H9 (cell line): ENCODE data around the gene CAMLG. TPM values are rescaled to one million over a fixed set of nuclear protein-coding genes. Genes with fewer than 3 reads are reported as not detected.

Experiments used
- DNase-seq: peaks from one replicate; pipeline ENCODE4 v3.0.0-alpha.2; 2017
- H2AFZ ChIP-seq: one replicate; pipeline ENCODE4 v1.6.1; 2013; ENCODE audit warnings: mild to moderate bottlenecking, low read length, control low read depth, moderate library complexity
- H2AK5ac ChIP-seq: 2 replicates; pipeline ENCODE4 v1.6.1; 2013; ENCODE audit warnings: low read length, control low read depth, mixed read lengths; ENCODE audit not compliant: insufficient read length
- H2BK120ac ChIP-seq: one replicate; pipeline ENCODE4 v1.6.1; 2013; ENCODE audit warnings: low read depth, mild to moderate bottlenecking, low read length, control low read depth, inconsistent platforms; ENCODE audit not compliant: poor library complexity, severe bottlenecking
- H2BK12ac ChIP-seq: 2 replicates; pipeline ENCODE4 v1.6.1; 2013; ENCODE audit warnings: low read length, control low read depth, mixed read lengths, low read depth; ENCODE audit not compliant: insufficient read length
- H2BK15ac ChIP-seq: 2 replicates; pipeline ENCODE4 v1.6.1; 2013; ENCODE audit warnings: low read depth, low read length, control low read depth
- H2BK20ac ChIP-seq: one replicate; pipeline ENCODE4 v1.6.1; 2013; ENCODE audit warnings: low read depth, mild to moderate bottlenecking, low read length, control low read depth, inconsistent platforms; ENCODE audit not compliant: poor library complexity, severe bottlenecking
- H2BK5ac ChIP-seq: 2 replicates; pipeline ENCODE4 v1.6.1; 2013; ENCODE audit warnings: low read length, control low read depth, mixed read lengths; ENCODE audit not compliant: insufficient read length
- H3K14ac ChIP-seq: 2 replicates; pipeline ENCODE4 v1.6.1; 2013; ENCODE audit warnings: low read length, control low read depth; ENCODE audit not compliant: insufficient read depth
- H3K18ac ChIP-seq: 2 replicates; pipeline ENCODE4 v1.6.1; 2013; ENCODE audit warnings: low read depth, mild to moderate bottlenecking, mixed read lengths, low read length, control low read depth; ENCODE audit not compliant: insufficient read length
- H3K23ac ChIP-seq: 2 replicates; pipeline ENCODE4 v1.6.1; 2013; ENCODE audit warnings: low read length, control low read depth, mixed read lengths, low read depth; ENCODE audit not compliant: insufficient read length
- H3K23me2 ChIP-seq: 2 replicates; pipeline ENCODE4 v1.6.1; 2013; ENCODE audit warnings: low read depth, mild to moderate bottlenecking, mixed read lengths, low read length, control low read depth; ENCODE audit not compliant: insufficient read length, poor library complexity, severe bottlenecking
- H3K27ac ChIP-seq: 2 replicates; pipeline ENCODE4 v1.5.1; 2013; ENCODE audit warnings: low read length, control low read depth, mixed read lengths, low read depth; ENCODE audit not compliant: insufficient read length
- H3K27me3 ChIP-seq: 2 replicates; pipeline ENCODE4 v1.6.1; 2013; ENCODE audit warnings: low read length, control low read depth, inconsistent platforms; ENCODE audit not compliant: insufficient read depth
- H3K4ac ChIP-seq: 2 replicates; pipeline ENCODE4 v1.6.1; 2013; ENCODE audit warnings: low read depth, mild to moderate bottlenecking, control low read depth, inconsistent platforms, low read length, moderate library complexity
- H3K4me1 ChIP-seq: 2 replicates; pipeline ENCODE4 v1.6.1; 2013; ENCODE audit warnings: low read length, control low read depth, inconsistent platforms; ENCODE audit not compliant: insufficient read depth
- H3K4me2 ChIP-seq: 2 replicates; pipeline ENCODE4 v1.6.1; 2013; ENCODE audit warnings: low read length, control low read depth, mixed read lengths; ENCODE audit not compliant: insufficient read length, insufficient read depth
- H3K56ac ChIP-seq: 2 replicates; pipeline ENCODE4 v1.6.1; 2013; ENCODE audit warnings: low read depth, mild to moderate bottlenecking, mixed read lengths, low read length, control low read depth; ENCODE audit not compliant: insufficient read length
- H3K79me1 ChIP-seq: 2 replicates; pipeline ENCODE4 v1.6.1; 2013; ENCODE audit warnings: low read depth, mild to moderate bottlenecking, moderate library complexity, low read length, control low read depth, inconsistent platforms; ENCODE audit not compliant: insufficient read depth, poor library complexity, severe bottlenecking
- H3K79me2 ChIP-seq: 2 replicates; pipeline ENCODE4 v1.6.1; 2013; ENCODE audit warnings: low read length, control low read depth, inconsistent platforms; ENCODE audit not compliant: insufficient read depth
- H3K9ac ChIP-seq: 2 replicates; pipeline ENCODE4 v1.6.1; 2013; ENCODE audit warnings: low read length, control low read depth, mixed read lengths; ENCODE audit not compliant: insufficient read length; ENCODE audit errors: extremely low read depth
- H3K9me3 ChIP-seq: one replicate; pipeline ENCODE4 v1.6.1; 2013; ENCODE audit warnings: low read depth, low read length, inconsistent platforms; ENCODE audit not compliant: control insufficient read depth
- H3T11ph ChIP-seq: one replicate; pipeline ENCODE4 v1.6.1; 2013; ENCODE audit warnings: mild to moderate bottlenecking, low read length, control low read depth, inconsistent platforms
- H4K20me1 ChIP-seq: one replicate; pipeline ENCODE4 v1.6.1; 2013; ENCODE audit not compliant: control insufficient read depth, insufficient read length, insufficient read depth
- H4K5ac ChIP-seq: 2 replicates; pipeline ENCODE4 v1.6.1; 2013; ENCODE audit warnings: low read depth, mild to moderate bottlenecking, mixed read lengths, low read length, control low read depth; ENCODE audit not compliant: insufficient read length
- H4K8ac ChIP-seq: replicated peaks from 2 replicates; pipeline ENCODE4 v1.6.1; 2013; ENCODE audit warnings: low read length, control low read depth, mixed read lengths, low read depth; ENCODE audit not compliant: insufficient read length
- H4K91ac ChIP-seq: 2 replicates; pipeline ENCODE4 v1.6.1; 2013; ENCODE audit warnings: low read depth, mild to moderate bottlenecking, moderate library complexity, mixed read lengths, low read length, control low read depth; ENCODE audit not compliant: insufficient read length
- H3K27ac Mint-ChIP-seq, 3 experiments: 2 replicates in 2 of 3; 3 replicates in 1 of 3; pipeline ENCODE4 v1.8.0; 2020 to 2021; ENCODE audit warnings: mixed read lengths in 3 of 3, mild to moderate bottlenecking in 1 of 3, moderate library complexity in 1 of 3
- H3K27me3 Mint-ChIP-seq: 2 replicates; pipeline ENCODE4 v1.8.0; 2021; ENCODE audit warnings: low read depth, mild to moderate bottlenecking, moderate library complexity, mixed read lengths
- H3K36me3 Mint-ChIP-seq, 3 experiments: 2 replicates in 2 of 3; 3 replicates in 1 of 3; pipeline ENCODE4 v1.8.0; 2020 to 2021; ENCODE audit warnings: low read depth in 3 of 3, mixed read lengths in 3 of 3; ENCODE audit not compliant: insufficient read depth in 1 of 3
- H3K4me1 Mint-ChIP-seq, 2 experiments: 2 replicates each; pipeline ENCODE4 v1.8.0; 2020; ENCODE audit warnings: mixed read lengths in 2 of 2
- H3K4me3 Mint-ChIP-seq, 2 experiments: 2 replicates in 1 of 2; 3 replicates in 1 of 2; pipeline ENCODE4 v1.8.0; 2020 to 2021; ENCODE audit warnings: mild to moderate bottlenecking in 2 of 2, mixed read lengths in 2 of 2, moderate library complexity in 1 of 2
- H3K9me3 Mint-ChIP-seq, 2 experiments: 2 replicates in 1 of 2; 3 replicates in 1 of 2; pipeline ENCODE4 v1.8.0; 2020; ENCODE audit warnings: mild to moderate bottlenecking in 2 of 2, mixed read lengths in 2 of 2, moderate library complexity in 1 of 2
- CTCF ChIP-seq: fragments of 200-600 bp; sonication (generic); conservative IDR thresholded peaks from 3 replicates; pipeline ENCODE4 v1.8.0; 2021; ENCODE audit warnings: antibody characterized with exemption, mild to moderate bottlenecking
- WGBS: extraction: QIAGEN DNeasy Blood & Tissue Kit; methylation state at CpG from one replicate; pipeline ENCODE4 v1.1.7; 2013; ENCODE audit warnings: missing lambda C conversion rate, low lambda C conversion rate, mixed read lengths; ENCODE audit not compliant: insufficient read length; ENCODE audit errors: extremely low coverage; 5-methylcytosine and 5-hydroxymethylcytosine counted together
- total RNA-seq: library from RNA; stranded (reverse); gene quantifications from 2 replicates; pipeline ENCODE4 v1.2.1, GENCODE V29; 2021

The CAMLG gene
- total RNA-seq, 1 experiment from 2014 or later, result 33.1 TPM

- WGBS, result no CpG with 5 or more reads among the region's 3 CpGs
- no peaks in the 10 kb centered on the region for H3K4me1 Mint-ChIP-seq
- no peak overlapping the region for H2AK5ac ChIP-seq
These were observed 53.9 kb downstream of the CAMLG start for GRCh38 chr5:134792286-134792685.

More at GRCh38 chr5:134792286-134792685, 53.9 kb downstream of the CAMLG start:
- H3K9me3 Mint-ChIP-seq, result no peaks in the 10 kb centered on the region
- Histone ChIP-seq H4K8ac (no peak overlapping the region), H3K4ac (no peak overlapping the region), H3K14ac (no peak overlapping the region), H3K27ac (no peak overlapping the region), H3K4me2 (no peak overlapping the region), H3K4me1 (no peaks in the 10 kb centered on the region), H2BK15ac (no peak overlapping the region), H3K56ac (no peak overlapping the region), H3K23ac (no peak overlapping the region), H3K79me2 (peaks cover 1% of the 10 kb centered on the region; the same call in 1 of the 2 replicates), H4K20me1 (no peaks in the 10 kb centered on the region), H3K9ac (no peak overlapping the region), H2BK120ac (no peak overlapping the region), H3K79me1 (no peaks in the 10 kb centered on the region), H2BK20ac (no peak overlapping the region), H3K27me3 (no peaks in the 10 kb centered on the region), H3K18ac (no peak overlapping the region), H2BK5ac (no peak overlapping the region), H3K23me2 (no peaks in the 10 kb centered on the region), H3K9me3 (no peaks in the 10 kb centered on the region), H2BK12ac (no peak overlapping the region), H2AFZ (no peak overlapping the region), H3T11ph (no peak overlapping the region), H4K91ac (no peak overlapping the region), H4K5ac (no peak overlapping the region)
- no peak for TF ChIP-seq CTCF
- DNase-seq, result no peak
- H3K4me3 Mint-ChIP-seq, result no peak overlapping the region
- H3K27me3 Mint-ChIP-seq, result no peaks in the 10 kb centered on the region
- peaks cover 49 to 90% (median 83%) of the 10 kb centered on the region in 3 experiments; a peak in 6 of 7 replicates for H3K36me3 Mint-ChIP-seq
- H3K27ac Mint-ChIP-seq, result 0 out of 7 replicates have a peak overlapping the region, but pooled peaks of 2 of the 3 experiments have one; percentile 1 to 10
